Panc1 (cell line): ENCODE results near the gene IREB2. TPM values are rescaled to one million over a fixed set of nuclear protein-coding genes. Genes with fewer than 3 reads are reported as not detected.

Experiments
- ATAC-seq: fragments of 200-7000 bp; cut with Tn5 transposase; 2 replicates; pipeline ENCODE4 v1.9.1; 2020; ENCODE audit warnings: mild to moderate bottlenecking, moderate library complexity
- BruUV-seq: library from RNA; stranded (reverse); fragments of 400-500 nt; replicated peaks from 2 replicates; lab custom pipeline; 2021; lab: Mats Ljungman, UMichigan
- CTCF ChIA-PET: fragments of 300-600 bp; sonication (Branson Sonifier 250); formaldehyde crosslinking; loops from one replicate; lab custom pipeline; 2022; ENCODE audit warnings: antibody characterized with exemption; lab: Charles Lee
- POLR2A ChIA-PET: fragments of 300-600 bp; sonication (Branson Sonifier 250); formaldehyde crosslinking; loops from one replicate; lab custom pipeline; 2022; ENCODE audit warnings: antibody characterized with exemption; lab: Charles Lee
- DNase-seq: peaks from one replicate; pipeline ENCODE4 v3.0.0-alpha.2; 2010; ENCODE audit warnings: low read depth, low spot score
- H3K27ac ChIP-seq: 2 replicates; pipeline ENCODE4 v1.5.1; 2011; ENCODE audit warnings: mild to moderate bottlenecking, low read length, inconsistent platforms
- H3K27me3 ChIP-seq: fragments of 200-500 bp; sonication (Bioruptor generic); 2 replicates; pipeline ENCODE4 v1.6.0; 2014; ENCODE audit warnings: low read length, inconsistent platforms; ENCODE audit not compliant: control insufficient read depth, insufficient read depth
- H3K36me3 ChIP-seq: fragments of 200-500 bp; sonication (Bioruptor generic); 2 replicates; pipeline ENCODE4 v1.5.1; 2014; ENCODE audit warnings: inconsistent platforms, mild to moderate bottlenecking, low read length, moderate library complexity; ENCODE audit not compliant: control insufficient read depth, insufficient read depth
- H3K4me1 ChIP-seq: 2 replicates; pipeline ENCODE4 v1.5.1; 2011; ENCODE audit warnings: inconsistent platforms, mild to moderate bottlenecking, low read length, moderate library complexity; ENCODE audit not compliant: control insufficient read depth, insufficient read depth
- H3K4me3 ChIP-seq, 2 experiments: 2 replicates each; pipeline ENCODE4 v1.5.1; 2011 to 2012; ENCODE audit warnings: low read depth in 2 of 2, low read length in 2 of 2, mild to moderate bottlenecking in 2 of 2, inconsistent platforms in 1 of 2, moderate library complexity in 1 of 2
- H3K9me3 ChIP-seq: fragments of 200-500 bp; sonication (Bioruptor generic); 2 replicates; pipeline ENCODE4 v1.5.1; 2014; ENCODE audit warnings: low read depth, mild to moderate bottlenecking, inconsistent platforms, low read length, moderate library complexity; ENCODE audit not compliant: control insufficient read depth, insufficient read depth
- POLR2AphosphoS5 ChIP-seq: IDR thresholded peaks from 2 replicates; pipeline ENCODE4 v1.6.1; 2012; ENCODE audit warnings: mild to moderate bottlenecking, low read depth, low read length, moderate library complexity
- SIN3A ChIP-seq: IDR thresholded peaks from 2 replicates; pipeline ENCODE4 v1.6.1; 2012; ENCODE audit warnings: low read depth, mild to moderate bottlenecking, low read length, moderate library complexity, borderline replicate concordance; ENCODE audit not compliant: insufficient read depth
- TCF7L2 ChIP-seq: IDR thresholded peaks from 2 replicates; pipeline ENCODE4 v1.6.1; 2011; ENCODE audit warnings: mild to moderate bottlenecking, low read depth, low read length, inconsistent platforms
- in situ Hi-C: cut with HindIII; loops from 2 replicates; pipeline ENCODE4 v1.10.0; 2016; ENCODE audit warnings: low sequenced_read_pairs, low pct_unique_long_range_greater_than_20kb
- intact Hi-C: fragments of 100-400 bp; cut with micrococcal nuclease; formaldehyde crosslinking; loops from one replicate; pipeline ENCODE4 v1.10.0; 2022; ENCODE audit not compliant: unreplicated experiment
- total RNA-seq: library from RNA; stranded (reverse); gene quantifications from one replicate; pipeline ENCODE4 v1.2.1, GENCODE V29; 2021; ENCODE audit not compliant: unreplicated experiment
- TF ChIP-seq, protein P1 (sequence below), 2 experiments: IDR thresholded peaks; 2 replicates each; pipeline ENCODE4 v1.6.1; 2011 to 2012; ENCODE audit warnings: low read depth in 2 of 2, control low read depth in 1 of 2, low read length in 1 of 2, mild to moderate bottlenecking in 1 of 2, moderate library complexity in 1 of 2; ENCODE audit not compliant: insufficient read depth in 1 of 2
- TF ChIP-seq, protein P2 (sequence below): fragments of 450-650 bp; IDR thresholded peaks from 2 replicates; pipeline ENCODE4 v1.5.1; 2017; ENCODE audit warnings: mild to moderate bottlenecking

The IREB2 gene
- total RNA-seq, 1 experiment from 2014 or later = 71.7 TPM

DNA sequence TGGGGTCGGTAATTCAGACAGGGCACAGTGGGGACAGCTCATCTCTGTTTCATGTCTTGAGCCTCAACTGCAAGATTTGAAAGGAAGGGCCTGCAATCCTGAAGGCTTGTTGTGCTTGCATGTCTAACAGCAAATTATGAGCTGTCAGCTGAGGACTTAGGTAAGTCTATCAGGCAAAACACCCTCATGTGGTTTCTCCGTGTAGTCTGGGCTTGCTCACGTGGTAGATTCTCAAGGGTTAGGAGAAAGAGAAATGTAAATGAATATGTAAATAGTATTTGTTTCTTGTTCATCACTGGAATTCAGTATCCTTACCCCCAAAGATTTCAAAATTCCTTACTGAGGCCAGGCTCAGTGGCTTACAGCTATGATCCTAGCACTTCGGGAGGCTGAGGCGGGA, 39.3 kb downstream of the IREB2 start:
- no TSS peak for BruUV-seq
- DNase-seq = no peak
- Histone ChIP-seq H3K4me3 (no peak overlapping the region), H3K4me1 (no peaks in the 10 kb centered on the region), H3K27ac (peak overlapping the region; percentile 11; the same call in 1 of the 2 replicates), H3K36me3 (peaks cover 35% of the 10 kb centered on the region), H3K27me3 (no peaks in the 10 kb centered on the region), H3K9me3 (no peaks in the 10 kb centered on the region)
- POLR2A ChIA-PET = interaction anchor here (0.6 kb wide), 1 partner anchor 395 kb away, joined by 12 read pairs; the partner anchor contains the start of gene MORF4L1
- intact Hi-C loops = no loop called here
- ATAC-seq = no peak
- TF ChIP-seq, protein P1, sequence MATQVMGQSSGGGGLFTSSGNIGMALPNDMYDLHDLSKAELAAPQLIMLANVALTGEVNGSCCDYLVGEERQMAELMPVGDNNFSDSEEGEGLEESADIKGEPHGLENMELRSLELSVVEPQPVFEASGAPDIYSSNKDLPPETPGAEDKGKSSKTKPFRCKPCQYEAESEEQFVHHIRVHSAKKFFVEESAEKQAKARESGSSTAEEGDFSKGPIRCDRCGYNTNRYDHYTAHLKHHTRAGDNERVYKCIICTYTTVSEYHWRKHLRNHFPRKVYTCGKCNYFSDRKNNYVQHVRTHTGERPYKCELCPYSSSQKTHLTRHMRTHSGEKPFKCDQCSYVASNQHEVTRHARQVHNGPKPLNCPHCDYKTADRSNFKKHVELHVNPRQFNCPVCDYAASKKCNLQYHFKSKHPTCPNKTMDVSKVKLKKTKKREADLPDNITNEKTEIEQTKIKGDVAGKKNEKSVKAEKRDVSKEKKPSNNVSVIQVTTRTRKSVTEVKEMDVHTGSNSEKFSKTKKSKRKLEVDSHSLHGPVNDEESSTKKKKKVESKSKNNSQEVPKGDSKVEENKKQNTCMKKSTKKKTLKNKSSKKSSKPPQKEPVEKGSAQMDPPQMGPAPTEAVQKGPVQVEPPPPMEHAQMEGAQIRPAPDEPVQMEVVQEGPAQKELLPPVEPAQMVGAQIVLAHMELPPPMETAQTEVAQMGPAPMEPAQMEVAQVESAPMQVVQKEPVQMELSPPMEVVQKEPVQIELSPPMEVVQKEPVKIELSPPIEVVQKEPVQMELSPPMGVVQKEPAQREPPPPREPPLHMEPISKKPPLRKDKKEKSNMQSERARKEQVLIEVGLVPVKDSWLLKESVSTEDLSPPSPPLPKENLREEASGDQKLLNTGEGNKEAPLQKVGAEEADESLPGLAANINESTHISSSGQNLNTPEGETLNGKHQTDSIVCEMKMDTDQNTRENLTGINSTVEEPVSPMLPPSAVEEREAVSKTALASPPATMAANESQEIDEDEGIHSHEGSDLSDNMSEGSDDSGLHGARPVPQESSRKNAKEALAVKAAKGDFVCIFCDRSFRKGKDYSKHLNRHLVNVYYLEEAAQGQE (IDR thresholded peaks at IDR 0.05; ENCODE audit: insufficient read depth in 1 of 2, low read depth in 2 of 2, low read length in 1 of 2) = no peak
- TF ChIP-seq, protein P2, sequence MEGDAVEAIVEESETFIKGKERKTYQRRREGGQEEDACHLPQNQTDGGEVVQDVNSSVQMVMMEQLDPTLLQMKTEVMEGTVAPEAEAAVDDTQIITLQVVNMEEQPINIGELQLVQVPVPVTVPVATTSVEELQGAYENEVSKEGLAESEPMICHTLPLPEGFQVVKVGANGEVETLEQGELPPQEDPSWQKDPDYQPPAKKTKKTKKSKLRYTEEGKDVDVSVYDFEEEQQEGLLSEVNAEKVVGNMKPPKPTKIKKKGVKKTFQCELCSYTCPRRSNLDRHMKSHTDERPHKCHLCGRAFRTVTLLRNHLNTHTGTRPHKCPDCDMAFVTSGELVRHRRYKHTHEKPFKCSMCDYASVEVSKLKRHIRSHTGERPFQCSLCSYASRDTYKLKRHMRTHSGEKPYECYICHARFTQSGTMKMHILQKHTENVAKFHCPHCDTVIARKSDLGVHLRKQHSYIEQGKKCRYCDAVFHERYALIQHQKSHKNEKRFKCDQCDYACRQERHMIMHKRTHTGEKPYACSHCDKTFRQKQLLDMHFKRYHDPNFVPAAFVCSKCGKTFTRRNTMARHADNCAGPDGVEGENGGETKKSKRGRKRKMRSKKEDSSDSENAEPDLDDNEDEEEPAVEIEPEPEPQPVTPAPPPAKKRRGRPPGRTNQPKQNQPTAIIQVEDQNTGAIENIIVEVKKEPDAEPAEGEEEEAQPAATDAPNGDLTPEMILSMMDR = no peak
- no peak for TF ChIP-seq TCF7L2
- no peak for TF ChIP-seq SIN3A
- TF ChIP-seq POLR2AphosphoS5 = no peak
- in situ Hi-C loops = no loop called here
- CTCF ChIA-PET = no interaction called here

DNA sequence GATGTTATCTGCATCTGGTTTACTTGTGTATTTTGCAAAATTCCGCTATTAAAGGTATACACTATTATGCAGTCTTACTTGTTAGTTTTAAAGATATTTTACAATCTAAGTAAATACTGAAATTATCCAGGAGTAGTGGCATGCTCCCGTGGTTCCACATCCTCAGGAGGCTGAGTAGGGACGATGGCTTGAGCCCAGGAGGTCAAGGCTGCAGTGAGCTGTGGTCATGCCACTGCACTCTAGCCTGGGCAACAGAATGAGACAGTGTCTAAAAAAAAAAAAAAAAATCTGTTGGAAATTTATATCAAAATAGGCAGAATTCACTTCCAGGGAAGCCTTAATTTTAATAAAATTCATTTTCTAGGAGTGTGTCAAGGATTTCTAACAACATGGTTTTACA, 41.6 kb downstream of the IREB2 start:
- peak overlapping the region; percentile 54 for H3K27ac ChIP-seq
- intact Hi-C loops (loop anchor here (5.0 kb wide), 1 partner anchor 172 kb away; no protein-coding TSS in a partner anchor), in situ Hi-C loops (no loop called here)
- DNase-seq (no peak), ATAC-seq (no peak)
- ChIA-PET POLR2A (interaction anchor here (0.7 kb wide), 1 partner anchor 291 kb away, joined by 5 read pairs; no protein-coding TSS in a partner anchor), CTCF (interaction anchor here (0.6 kb wide), 1 partner anchor 58 kb away, joined by 3 read pairs; no protein-coding TSS in a partner anchor)
- TF ChIP-seq, protein P2 = no peak
- TF ChIP-seq TCF7L2 (no peak), POLR2AphosphoS5 (no peak), SIN3A (no peak)
- TF ChIP-seq, protein P1 (IDR thresholded peaks at IDR 0.05; ENCODE audit: insufficient read depth in 1 of 2, low read depth in 2 of 2, low read length in 1 of 2) = no peak
- H3K4me3 ChIP-seq = no peak overlapping the region
- H3K27me3 ChIP-seq = no peaks in the 10 kb centered on the region
- peaks cover 37% of the 10 kb centered on the region for H3K36me3 ChIP-seq
- H3K9me3 ChIP-seq = no peaks in the 10 kb centered on the region
- H3K4me1 ChIP-seq = no peaks in the 10 kb centered on the region
- no TSS peak for BruUV-seq
